HUES64 (cell line): Measurements from ENCODE around the gene APPL2.
"Not testable (repeated sequence)": the region's sequence is repeated elsewhere in the genome, so short reads cannot be mapped to it uniquely, and the experiment has no call there.

ENCODE experiments used
- H3K27ac ChIP-seq: 2 replicates; pipeline ENCODE4 v1.7.0; 2013; ENCODE audit warnings: low read depth, low read length, inconsistent platforms
- H3K27me3 ChIP-seq: 2 replicates; pipeline ENCODE4 v1.6.1; 2013; ENCODE audit warnings: mild to moderate bottlenecking, low read length; ENCODE audit not compliant: insufficient read depth
- H3K36me3 ChIP-seq: 2 replicates; pipeline ENCODE4 v1.6.1; 2013; ENCODE audit warnings: mild to moderate bottlenecking, low read length; ENCODE audit not compliant: insufficient read depth
- H3K4me1 ChIP-seq: 2 replicates; pipeline ENCODE4 v1.6.1; 2013; ENCODE audit warnings: mild to moderate bottlenecking, low read length, moderate library complexity; ENCODE audit not compliant: insufficient read depth
- H3K4me3 ChIP-seq: 2 replicates; pipeline ENCODE4 v1.5.1; 2013; ENCODE audit warnings: mild to moderate bottlenecking, low read length, moderate library complexity
- H3K9ac ChIP-seq: 2 replicates; pipeline ENCODE4 v1.6.1; 2013; ENCODE audit warnings: mild to moderate bottlenecking, low read depth, low read length
- H3K9me3 ChIP-seq: 2 replicates; pipeline ENCODE4 v1.6.1; 2013; ENCODE audit warnings: low read depth, low read length; ENCODE audit not compliant: insufficient read depth
- WGBS: fragments of 150-250, 120-280 bp; methylation state at CpG from one replicate; pipeline ENCODE4 v1.1.7; 2013; ENCODE audit warnings: missing lambda C conversion rate; 5-methylcytosine and 5-hydroxymethylcytosine counted together

The APPL2 gene

DNA sequence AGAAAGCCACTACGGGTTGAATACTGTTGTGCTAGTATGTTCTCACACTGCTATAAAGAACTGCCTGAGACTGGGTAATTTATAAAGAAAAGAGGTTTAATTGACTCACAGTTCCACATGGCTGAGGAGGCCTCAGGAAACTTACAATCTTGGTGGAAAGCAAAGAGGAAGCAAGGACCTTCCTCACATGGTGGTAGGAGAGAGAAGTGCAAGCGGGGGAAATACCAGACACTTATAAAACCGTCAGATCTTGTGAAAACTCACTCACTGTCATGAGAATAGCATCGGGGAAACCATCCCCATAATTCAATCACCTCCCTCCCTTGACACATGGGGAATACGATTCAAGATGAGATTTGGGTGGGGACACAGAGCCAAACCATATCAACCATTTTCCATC is 20.5 kb upstream of the APPL2 start:
- not testable (repeated sequence) for H3K36me3 ChIP-seq, H3K4me1 ChIP-seq, H3K9ac ChIP-seq, H3K27me3 ChIP-seq, H3K9me3 ChIP-seq, H3K4me3 ChIP-seq, H3K27ac ChIP-seq
- 79% methylated on average over 5 of the region's 5 CpGs for WGBS

DNA sequence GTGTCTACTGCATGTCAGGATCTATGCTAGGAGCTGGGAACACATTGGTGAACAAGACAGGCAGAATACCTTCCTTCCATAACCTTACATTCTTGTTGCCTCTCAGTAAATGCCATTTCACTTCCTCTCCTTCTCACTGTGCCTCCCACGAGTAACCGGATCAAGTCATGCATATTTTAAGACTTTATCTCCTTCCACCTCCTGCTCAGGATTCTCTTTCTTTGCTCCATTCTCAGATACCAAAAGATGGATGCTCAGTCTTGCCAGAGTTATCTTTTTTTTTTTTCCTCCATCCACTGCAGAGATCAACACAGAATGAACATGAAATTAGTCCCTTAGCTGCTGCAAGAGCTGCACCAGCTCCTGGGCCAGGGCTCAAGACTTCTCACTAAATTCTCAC is 20.0 kb upstream of the APPL2 start:
- WGBS = 83% methylated on average over 2 of the region's 2 CpGs
- Histone ChIP-seq H3K9ac (no peak overlapping the region), H3K27ac (no peak overlapping the region)

GRCh38 chr12:105253866-105254513 is 18.0 kb upstream of the APPL2 start:
- 83% methylated on average over 3 of the region's 3 CpGs for WGBS
- Histone ChIP-seq H3K27me3 (no peaks in the 10 kb centered on the region), H3K27ac (no peak overlapping the region), H3K9me3 (no peaks in the 10 kb centered on the region), H3K9ac (no peak overlapping the region), H3K4me1 (no peaks in the 10 kb centered on the region), H3K36me3 (no peaks in the 10 kb centered on the region), H3K4me3 (no peak overlapping the region)

More for the DNA sequence above, 20.0 kb upstream of the APPL2 start:
- Histone ChIP-seq H3K4me3 (no peak overlapping the region), H3K9me3 (no peaks in the 10 kb centered on the region), H3K36me3 (no peaks in the 10 kb centered on the region), H3K4me1 (no peaks in the 10 kb centered on the region), H3K27me3 (no peaks in the 10 kb centered on the region)

- Histone ChIP-seq H3K9me3 (no peaks in the 10 kb centered on the region), H3K4me1 (no peaks in the 10 kb centered on the region), H3K27me3 (no peaks in the 10 kb centered on the region), H3K9ac (no peak overlapping the region), H3K27ac (no peak overlapping the region), H3K4me3 (no peak overlapping the region), H3K36me3 (no peaks in the 10 kb centered on the region)
- 97% methylated on average over 5 of the region's 5 CpGs for WGBS
Measured at GRCh38 chr12:105252901-105253300, 16.9 kb upstream of the APPL2 start.

DNA sequence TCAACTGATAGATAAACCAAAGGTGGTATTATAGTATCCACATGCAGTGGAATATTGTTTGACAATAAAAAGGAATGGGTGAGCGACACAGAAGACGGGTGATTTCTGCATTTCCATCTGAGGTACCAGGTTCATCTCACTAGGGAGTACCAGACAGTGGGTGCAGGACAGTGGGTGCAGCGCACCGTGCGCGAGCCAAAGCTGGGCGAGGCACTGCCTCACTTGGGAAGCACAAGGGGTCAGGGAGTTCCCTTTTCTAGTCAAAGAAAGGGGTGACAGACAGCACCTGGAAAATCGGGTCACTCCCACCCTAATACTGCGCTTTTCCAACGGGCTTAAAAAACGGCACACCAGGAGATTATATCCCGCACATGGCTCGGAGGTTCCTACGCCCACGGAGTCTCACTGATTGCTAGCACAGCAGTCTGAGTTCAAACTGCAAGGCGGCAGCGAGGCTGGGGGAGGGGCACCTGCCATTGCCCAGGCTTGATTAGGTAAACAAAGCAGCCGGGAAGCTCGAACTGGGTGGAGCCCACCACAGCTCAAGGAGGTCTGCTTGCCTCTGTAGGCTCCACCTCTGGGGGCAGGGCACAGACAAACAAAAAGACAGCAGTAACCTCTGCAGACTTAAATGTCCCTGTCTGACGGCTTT is 9.9 kb upstream of the APPL2 start:
- H3K4me1 ChIP-seq, H3K27me3 ChIP-seq, H3K36me3 ChIP-seq, H3K4me3 ChIP-seq, H3K9ac ChIP-seq, H3K27ac ChIP-seq: not testable (repeated sequence)
- 84% methylated on average over 18 of the region's 20 CpGs for WGBS
- H3K9me3 ChIP-seq = peaks cover 13% of the 10 kb centered on the region

- Histone ChIP-seq H3K27ac (no peak overlapping the region), H3K4me1 (no peaks in the 10 kb centered on the region), H3K36me3 (no peaks in the 10 kb centered on the region), H3K9ac (no peak overlapping the region), H3K4me3 (no peak overlapping the region), H3K27me3 (no peaks in the 10 kb centered on the region), H3K9me3 (peaks cover 13% of the 10 kb centered on the region)
- whole genome bisulfite sequencing = 95% methylated on average over 4 of the region's 4 CpGs
Measured at GRCh38 chr12:105245291-105245690, 9.3 kb upstream of the APPL2 start.

DNA sequence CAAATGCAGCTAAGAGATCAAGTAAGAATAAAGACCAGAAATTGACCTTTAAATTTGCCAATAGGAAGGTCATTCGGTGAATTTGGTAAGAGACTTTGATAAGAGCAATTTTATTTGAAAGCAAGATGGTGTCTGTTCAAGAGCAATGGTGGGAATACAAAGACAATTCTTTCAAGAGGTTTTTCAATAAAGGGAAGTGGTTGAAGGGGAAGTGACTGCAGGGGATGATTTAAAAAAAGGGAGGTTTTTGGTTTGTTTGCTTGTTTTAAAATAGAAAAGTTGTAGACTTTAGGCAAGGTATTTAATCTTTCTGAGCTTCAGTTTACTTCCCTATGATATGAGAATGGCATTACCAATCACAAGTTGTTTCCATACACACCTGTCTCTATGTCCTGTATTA is 4.3 kb upstream of the APPL2 start:
- peaks cover 7% of the 10 kb centered on the region for H3K9me3 ChIP-seq
- H3K9ac ChIP-seq = no peak overlapping the region
- peaks cover 2% of the 10 kb centered on the region; the same call in 1 of the 2 replicates for H3K4me1 ChIP-seq
- WGBS = 90% methylated on average over 1 of the region's 1 CpG
- H3K36me3 ChIP-seq = no peaks in the 10 kb centered on the region
- no peak overlapping the region for H3K4me3 ChIP-seq
- no peak overlapping the region for H3K27ac ChIP-seq
- H3K27me3 ChIP-seq = peaks cover 26% of the 10 kb centered on the region

DNA sequence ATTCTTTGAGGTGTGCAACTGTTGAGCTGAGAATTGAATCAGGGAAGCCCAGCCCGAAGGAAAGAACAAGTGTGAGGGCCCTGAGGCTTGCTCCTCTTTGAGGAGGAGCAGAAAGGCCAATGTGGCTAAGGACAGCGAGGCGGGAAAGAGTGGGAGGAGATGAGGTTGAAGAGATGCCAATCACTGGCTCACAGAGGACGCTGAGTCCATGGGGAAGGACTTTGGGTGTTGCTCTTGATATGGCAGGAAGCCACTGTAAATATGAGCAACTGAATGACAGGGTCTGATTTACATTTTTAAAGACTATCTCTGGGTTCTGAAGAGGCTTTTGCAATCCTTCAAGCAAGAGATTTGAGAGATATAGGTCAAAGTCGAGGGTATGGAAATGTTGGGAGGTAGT is 3.3 kb upstream of the APPL2 start:
- Histone ChIP-seq H3K36me3 (no peaks in the 10 kb centered on the region), H3K4me1 (peaks cover 8% of the 10 kb centered on the region; the same call in 1 of the 2 replicates), H3K9ac (no peak overlapping the region), H3K27ac (no peak overlapping the region), H3K4me3 (no peak overlapping the region), H3K9me3 (no peaks in the 10 kb centered on the region), H3K27me3 (peaks cover 26% of the 10 kb centered on the region)
- 70% methylated on average over 5 of the region's 5 CpGs for WGBS

GRCh38 chr12:105237666-105238065 is 1.7 kb upstream of the APPL2 start:
- Histone ChIP-seq H3K4me1 (peaks cover 8% of the 10 kb centered on the region; the same call in 1 of the 2 replicates), H3K4me3 (no peak overlapping the region), H3K9ac (no peak overlapping the region), H3K36me3 (no peaks in the 10 kb centered on the region), H3K27ac (no peak overlapping the region), H3K27me3 (peaks cover 26% of the 10 kb centered on the region), H3K9me3 (no peaks in the 10 kb centered on the region)
- 96% methylated on average over 2 of the region's 2 CpGs for WGBS

DNA sequence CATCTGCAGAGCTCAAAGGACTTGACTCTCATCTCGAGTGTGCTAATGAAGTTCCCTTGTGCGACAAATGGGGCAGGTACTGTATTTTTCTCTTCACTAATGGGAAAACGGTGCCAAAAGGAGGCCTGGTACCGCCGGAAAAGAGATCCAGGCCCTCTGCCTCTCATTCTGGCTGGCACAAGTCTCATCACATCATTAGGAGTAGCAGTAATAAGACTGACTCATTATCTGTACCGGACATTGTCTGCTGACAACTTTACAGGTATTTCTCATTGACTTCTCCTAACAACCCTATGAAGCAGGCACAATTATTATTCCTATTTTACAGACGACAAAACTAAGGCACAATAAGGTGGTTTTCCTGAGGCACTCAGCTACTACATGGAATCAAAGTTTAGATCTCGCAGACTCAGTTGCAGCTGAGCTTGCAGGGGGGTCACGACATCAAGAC is 668 bp downstream of the APPL2 start:
- peaks cover 8% of the 10 kb centered on the region; the same call in 1 of the 2 replicates for H3K4me1 ChIP-seq
- peak overlapping the region; percentile 91 for H3K4me3 ChIP-seq
- peak overlapping the region; percentile 80 for H3K27ac ChIP-seq
- H3K9ac ChIP-seq = peak overlapping the region; percentile 84
- no peaks in the 10 kb centered on the region for H3K36me3 ChIP-seq
- peaks cover 26% of the 10 kb centered on the region for H3K27me3 ChIP-seq
- WGBS = 8% methylated on average over 9 of the region's 9 CpGs
- H3K9me3 ChIP-seq = no peaks in the 10 kb centered on the region

DNA sequence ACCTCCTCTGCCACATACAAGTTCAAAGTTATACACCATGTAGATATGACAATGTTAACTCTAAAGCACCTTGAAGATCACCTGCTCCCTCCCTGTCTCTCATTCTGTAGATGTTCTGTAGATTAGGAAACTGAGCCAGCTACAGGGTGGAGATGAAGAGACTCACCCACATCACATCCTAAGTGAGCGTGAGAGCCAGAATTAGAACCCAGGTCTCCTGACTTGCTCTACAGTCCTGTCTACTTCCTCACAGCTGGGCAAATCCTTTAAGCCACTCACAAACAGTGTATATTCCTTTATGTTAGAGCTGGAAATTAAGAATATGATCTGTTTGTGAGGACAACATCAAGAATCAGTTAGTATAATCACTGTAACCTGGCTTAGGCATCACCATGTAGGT is 1.8 kb downstream of the APPL2 start:
- Histone ChIP-seq H3K27ac (no peak overlapping the region), H3K36me3 (0 out of 2 replicates have a peak, but pooled peaks cover 3% of the 10 kb centered on the region), H3K4me1 (peaks cover 8% of the 10 kb centered on the region; the same call in 1 of the 2 replicates), H3K4me3 (0 out of 2 replicates have a peak overlapping the region, but pooled peaks have one; percentile 91), H3K9me3 (no peaks in the 10 kb centered on the region), H3K27me3 (peaks cover 24% of the 10 kb centered on the region), H3K9ac (no peak overlapping the region)
- 100% methylated on average over 1 of the region's 1 CpG for WGBS
